HG02870 (cell line): ENCODE results near the gene TCF12.
A peak's percentile ranks its signal among the peaks of the same experiment; 100 is the strongest.

Experiments
- ATAC-seq: cut with Tn5 transposase; IDR thresholded peaks from one replicate; pipeline ENCODE4 v1.9.1; 2021; ENCODE audit warnings: mild to moderate bottlenecking, moderate library complexity; ENCODE audit not compliant: unreplicated experiment

Gene TCF12

GRCh38 chr15:57284535-57284934 lies 366.1 kb downstream of the TCF12 start:
- ATAC-seq = peak; percentile 35

- no peak for ATAC-seq
These were observed 366.9 kb downstream of the TCF12 start for GRCh38 chr15:57285386-57285785.

- ATAC-seq = no peak
These were observed 368.1 kb downstream of the TCF12 start for GRCh38 chr15:57286446-57287122.

- ATAC-seq = no peak
These were observed 368.7 kb downstream of the TCF12 start for GRCh38 chr15:57287123-57287521.

- ATAC-seq = no peak
These were observed 370.6 kb downstream of the TCF12 start for GRCh38 chr15:57288926-57289580.

- ATAC-seq = no peak
These were observed 371.7 kb downstream of the TCF12 start for GRCh38 chr15:57290187-57290586.

- no peak for ATAC-seq
These were observed 372.4 kb downstream of the TCF12 start for GRCh38 chr15:57290826-57291225.

- no peak for ATAC-seq
These were observed 378.2 kb downstream of the TCF12 start for GRCh38 chr15:57296473-57297162.

GRCh38 chr15:57297163-57297593 lies 378.7 kb downstream of the TCF12 start:
- ATAC-seq = no peak

- ATAC-seq = no peak
These were observed 379.2 kb downstream of the TCF12 start for GRCh38 chr15:57297630-57298029.

- no peak for ATAC-seq
These were observed 379.8 kb downstream of the TCF12 start for GRCh38 chr15:57298204-57298603.

- ATAC-seq = no peak
These were observed 380.6 kb downstream of the TCF12 start for GRCh38 chr15:57298843-57299550.

- ATAC-seq = no peak
These were observed 382.9 kb downstream of the TCF12 start for GRCh38 chr15:57301307-57301706.

- ATAC-seq = no peak
These were observed 384.3 kb downstream of the TCF12 start for GRCh38 chr15:57302640-57303257.

- no peak for ATAC-seq
These were observed 386.6 kb downstream of the TCF12 start for GRCh38 chr15:57305009-57305408.

- ATAC-seq = peak; percentile 63
These were observed 387.9 kb downstream of the TCF12 start for GRCh38 chr15:57306161-57306943.

GRCh38 chr15:57306944-57307411 lies 388.5 kb downstream of the TCF12 start:
- no peak for ATAC-seq

- no peak for ATAC-seq
These were observed 389.2 kb downstream of the TCF12 start for GRCh38 chr15:57307527-57308169.

GRCh38 chr15:57308170-57308545 lies 389.7 kb downstream of the TCF12 start:
- ATAC-seq = no peak
